OCI-LY1 (cell line): ENCODE results near the gene AP2A2.

ENCODE experiments used
- CTCF ChIP-seq: fragments of 200-600 bp; sonication (generic), shearing (Covaris generic); IDR thresholded peaks from 2 replicates; pipeline ENCODE4 v1.5.1; 2017; ENCODE audit warnings: mild to moderate bottlenecking, antibody characterized with exemption, low read length, moderate library complexity, mixed read lengths
- EZH2 ChIP-seq: fragments of 200-600 bp; sonication (generic), shearing (Covaris generic); IDR thresholded peaks from 2 replicates; pipeline ENCODE4 v1.8.0; 2017; ENCODE audit warnings: borderline replicate concordance, mixed run types, mild to moderate bottlenecking, antibody characterized with exemption, low read length, moderate library complexity, mixed read lengths

DNA sequence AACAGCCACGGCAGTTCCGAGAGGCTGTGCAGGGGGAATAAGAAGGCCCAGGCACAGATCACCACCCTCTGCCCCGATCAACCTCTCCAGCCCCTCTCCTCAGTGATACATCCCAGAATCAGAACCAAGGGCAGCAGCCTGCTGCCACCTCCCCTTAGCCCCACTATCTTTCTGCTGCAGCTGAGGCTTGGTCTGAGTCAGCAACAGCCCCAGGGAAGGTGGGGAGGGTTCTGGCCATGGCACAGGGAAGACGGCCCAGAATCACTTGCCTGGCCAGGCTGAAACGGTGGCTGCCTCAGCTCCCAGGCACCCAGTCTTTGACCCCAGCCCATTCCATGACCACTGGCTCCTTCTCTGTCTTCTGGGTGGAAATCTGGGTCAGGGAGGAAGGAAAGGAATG lies 17.4 kb upstream of the AP2A2 start:
- TF ChIP-seq CTCF (no peak), EZH2 (no peak)
